Endodermal cell (in vitro differentiated cells): ENCODE data around the gene COL1A2. TPM values are rescaled to one million over a fixed set of nuclear protein-coding genes. Genes with fewer than 3 reads are reported as not detected.

ENCODE experiments used
- DNase-seq: peaks from one replicate; pipeline ENCODE4 v3.0.0-alpha.2; 2017
- H3K27ac ChIP-seq: 2 replicates; pipeline ENCODE4 v1.5.1; 2013; ENCODE audit warnings: mild to moderate bottlenecking, low read depth, low read length, moderate library complexity
- H3K27me3 ChIP-seq: 2 replicates; pipeline ENCODE4 v1.6.1; 2013; ENCODE audit warnings: mild to moderate bottlenecking, low read length, moderate library complexity; ENCODE audit not compliant: insufficient read depth, control insufficient read depth, poor library complexity, severe bottlenecking
- H3K36me3 ChIP-seq: 2 replicates; pipeline ENCODE4 v1.7.0; 2013; ENCODE audit warnings: mild to moderate bottlenecking, low read length, moderate library complexity; ENCODE audit not compliant: control insufficient read depth, insufficient read depth
- H3K4me1 ChIP-seq: one replicate; pipeline ENCODE4 v1.7.0; 2013; ENCODE audit warnings: low read length; ENCODE audit not compliant: control insufficient read depth, insufficient read depth
- H3K4me3 ChIP-seq: 2 replicates; pipeline ENCODE4 v1.5.1; 2013; ENCODE audit warnings: mild to moderate bottlenecking, low read length, moderate library complexity
- H3K9ac ChIP-seq: 2 replicates; pipeline ENCODE4 v1.6.1; 2013; ENCODE audit warnings: mild to moderate bottlenecking, low read length, moderate library complexity; ENCODE audit not compliant: poor library complexity, severe bottlenecking; ENCODE audit errors: extremely low read depth
- H3K9me3 ChIP-seq: 2 replicates; pipeline ENCODE4 v1.6.1; 2013; ENCODE audit warnings: mild to moderate bottlenecking, low read length, moderate library complexity; ENCODE audit not compliant: control insufficient read depth
- H3K27ac Mint-ChIP-seq: 2 replicates; pipeline ENCODE4 v1.8.0; 2020; ENCODE audit warnings: mixed read lengths
- H3K27me3 Mint-ChIP-seq: 2 replicates; pipeline ENCODE4 v1.8.0; 2021; ENCODE audit warnings: mild to moderate bottlenecking, mixed read lengths; ENCODE audit not compliant: insufficient read depth
- H3K36me3 Mint-ChIP-seq: 2 replicates; pipeline ENCODE4 v1.8.0; 2020; ENCODE audit warnings: low read depth, mixed read lengths
- H3K4me1 Mint-ChIP-seq: 2 replicates; pipeline ENCODE4 v1.8.0; 2020; ENCODE audit warnings: mixed read lengths
- H3K4me3 Mint-ChIP-seq: 2 replicates; pipeline ENCODE4 v1.8.0; 2020; ENCODE audit warnings: mild to moderate bottlenecking, moderate library complexity, mixed read lengths
- H3K9me3 Mint-ChIP-seq: 2 replicates; pipeline ENCODE4 v1.8.0; 2020; ENCODE audit warnings: mild to moderate bottlenecking, mixed read lengths
- WGBS, 2 experiments: methylation state at CpG; one replicate each; pipeline versions ENCODE4 v1.1.5 to v1.1.7; 2013; ENCODE audit warnings: missing lambda C conversion rate in 2 of 2, mixed read lengths in 1 of 2; ENCODE audit not compliant: insufficient coverage in 1 of 2, insufficient read length in 1 of 2; 5-methylcytosine and 5-hydroxymethylcytosine counted together
- total RNA-seq, 2 donors: library from RNA; stranded (reverse); fragmentation: NEBNext Ultra II Directional in 1 of 2; extraction: Animal tissue kit (Norgen Biotek cat#: 25700) in 1 of 2; gene quantifications; 2 replicates in 1 of 2; 3 replicates in 1 of 2; pipeline ENCODE4 v1.2.1, GENCODE V29; 2021
- TF ChIP-seq, protein P1 (sequence below): fragments of 200-600 bp; sonication (generic); conservative IDR thresholded peaks from 2 replicates; pipeline ENCODE4 v1.5.0; 2021; ENCODE audit warnings: antibody characterized with exemption, mild to moderate bottlenecking

Gene COL1A2
- total RNA-seq, 2 donors from 2014 or later, result 42.2 to 99.7 TPM

DNA sequence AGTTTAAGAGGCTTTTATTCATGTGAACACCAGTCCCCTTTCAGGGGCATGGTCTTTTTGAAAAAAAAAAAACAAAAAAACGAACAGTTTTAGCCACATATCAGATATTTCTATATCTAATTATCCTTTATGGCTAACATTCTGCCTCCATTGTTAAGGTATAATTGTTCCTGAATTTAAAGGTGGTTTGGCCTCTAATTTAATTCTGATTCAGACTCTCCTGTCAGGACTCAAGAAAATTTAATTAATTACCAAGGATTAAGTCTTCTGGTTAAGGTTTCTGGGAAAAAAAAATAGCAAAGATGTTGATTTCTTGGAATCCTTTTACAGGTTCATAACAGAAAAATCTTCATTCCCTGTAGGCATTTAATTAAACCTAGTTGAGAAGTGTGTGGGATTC is 27.4 kb downstream of the COL1A2 start:
- no peak for DNase-seq
- H3K4me1 Mint-ChIP-seq, result peaks cover 11% of the 10 kb centered on the region
- no peaks in the 10 kb centered on the region for H3K9me3 Mint-ChIP-seq
- 67% methylated on average over 1 of the region's 1 CpG; no CpG with 5 or more reads in 1 of the 2 experiments for WGBS, 2 experiments
- H3K27me3 Mint-ChIP-seq, result peaks cover 5% of the 10 kb centered on the region
- H3K4me1 ChIP-seq, result no peaks in the 10 kb centered on the region
- no peak overlapping the region for H3K9ac ChIP-seq
- H3K4me3 Mint-ChIP-seq, result no peak overlapping the region
- peaks cover 4% of the 10 kb centered on the region for H3K27me3 ChIP-seq
- H3K4me3 ChIP-seq, result no peak overlapping the region
- H3K36me3 Mint-ChIP-seq, result peaks cover 39% of the 10 kb centered on the region
- TF ChIP-seq, protein P1, sequence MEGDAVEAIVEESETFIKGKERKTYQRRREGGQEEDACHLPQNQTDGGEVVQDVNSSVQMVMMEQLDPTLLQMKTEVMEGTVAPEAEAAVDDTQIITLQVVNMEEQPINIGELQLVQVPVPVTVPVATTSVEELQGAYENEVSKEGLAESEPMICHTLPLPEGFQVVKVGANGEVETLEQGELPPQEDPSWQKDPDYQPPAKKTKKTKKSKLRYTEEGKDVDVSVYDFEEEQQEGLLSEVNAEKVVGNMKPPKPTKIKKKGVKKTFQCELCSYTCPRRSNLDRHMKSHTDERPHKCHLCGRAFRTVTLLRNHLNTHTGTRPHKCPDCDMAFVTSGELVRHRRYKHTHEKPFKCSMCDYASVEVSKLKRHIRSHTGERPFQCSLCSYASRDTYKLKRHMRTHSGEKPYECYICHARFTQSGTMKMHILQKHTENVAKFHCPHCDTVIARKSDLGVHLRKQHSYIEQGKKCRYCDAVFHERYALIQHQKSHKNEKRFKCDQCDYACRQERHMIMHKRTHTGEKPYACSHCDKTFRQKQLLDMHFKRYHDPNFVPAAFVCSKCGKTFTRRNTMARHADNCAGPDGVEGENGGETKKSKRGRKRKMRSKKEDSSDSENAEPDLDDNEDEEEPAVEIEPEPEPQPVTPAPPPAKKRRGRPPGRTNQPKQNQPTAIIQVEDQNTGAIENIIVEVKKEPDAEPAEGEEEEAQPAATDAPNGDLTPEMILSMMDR, result no peak
- H3K27ac ChIP-seq, result no peak overlapping the region
- no peaks in the 10 kb centered on the region for H3K9me3 ChIP-seq
- no peaks in the 10 kb centered on the region for H3K36me3 ChIP-seq
- no peak overlapping the region for H3K27ac Mint-ChIP-seq

DNA sequence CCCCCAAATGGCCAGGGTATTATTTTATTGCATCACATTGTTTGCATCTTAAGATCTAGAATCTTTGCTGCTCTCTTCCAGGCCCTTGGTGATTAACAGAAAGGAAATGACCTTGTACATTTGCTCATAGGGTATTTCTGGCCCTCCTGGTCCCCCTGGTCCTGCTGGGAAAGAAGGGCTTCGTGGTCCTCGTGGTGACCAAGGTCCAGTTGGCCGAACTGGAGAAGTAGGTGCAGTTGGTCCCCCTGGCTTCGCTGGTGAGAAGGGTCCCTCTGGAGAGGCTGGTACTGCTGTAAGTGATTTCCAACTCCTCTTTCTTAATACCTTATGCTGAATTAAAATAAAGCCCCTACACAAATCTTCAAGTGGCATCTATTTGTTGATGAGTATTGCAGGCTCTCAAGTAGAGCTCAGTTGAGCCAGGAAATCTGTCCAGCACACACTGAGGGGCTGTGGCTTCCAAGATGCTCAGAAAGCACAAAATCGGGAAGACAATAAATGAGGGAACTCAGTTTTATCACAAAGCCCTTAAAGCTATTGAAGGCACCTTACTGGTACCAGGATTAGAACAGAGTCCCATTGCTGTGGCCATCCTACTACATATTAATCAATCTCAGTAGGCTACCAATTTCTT is 28.2 kb downstream of the COL1A2 start:
- Mint-ChIP-seq H3K4me3 (no peak overlapping the region), H3K36me3 (peaks cover 43% of the 10 kb centered on the region), H3K27me3 (peaks cover 5% of the 10 kb centered on the region), H3K4me1 (peaks cover 11% of the 10 kb centered on the region), H3K27ac (no peak overlapping the region), H3K9me3 (no peaks in the 10 kb centered on the region)
- Histone ChIP-seq H3K36me3 (no peaks in the 10 kb centered on the region), H3K9ac (no peak overlapping the region), H3K4me3 (no peak overlapping the region), H3K4me1 (no peaks in the 10 kb centered on the region), H3K27me3 (no peaks in the 10 kb centered on the region), H3K9me3 (no peaks in the 10 kb centered on the region), H3K27ac (no peak overlapping the region)
- 92 to 100% methylated on average over 3 to 5 of the region's 5 CpGs for WGBS, 2 experiments
- no peak for DNase-seq
- TF ChIP-seq, protein P1, result no peak

DNA sequence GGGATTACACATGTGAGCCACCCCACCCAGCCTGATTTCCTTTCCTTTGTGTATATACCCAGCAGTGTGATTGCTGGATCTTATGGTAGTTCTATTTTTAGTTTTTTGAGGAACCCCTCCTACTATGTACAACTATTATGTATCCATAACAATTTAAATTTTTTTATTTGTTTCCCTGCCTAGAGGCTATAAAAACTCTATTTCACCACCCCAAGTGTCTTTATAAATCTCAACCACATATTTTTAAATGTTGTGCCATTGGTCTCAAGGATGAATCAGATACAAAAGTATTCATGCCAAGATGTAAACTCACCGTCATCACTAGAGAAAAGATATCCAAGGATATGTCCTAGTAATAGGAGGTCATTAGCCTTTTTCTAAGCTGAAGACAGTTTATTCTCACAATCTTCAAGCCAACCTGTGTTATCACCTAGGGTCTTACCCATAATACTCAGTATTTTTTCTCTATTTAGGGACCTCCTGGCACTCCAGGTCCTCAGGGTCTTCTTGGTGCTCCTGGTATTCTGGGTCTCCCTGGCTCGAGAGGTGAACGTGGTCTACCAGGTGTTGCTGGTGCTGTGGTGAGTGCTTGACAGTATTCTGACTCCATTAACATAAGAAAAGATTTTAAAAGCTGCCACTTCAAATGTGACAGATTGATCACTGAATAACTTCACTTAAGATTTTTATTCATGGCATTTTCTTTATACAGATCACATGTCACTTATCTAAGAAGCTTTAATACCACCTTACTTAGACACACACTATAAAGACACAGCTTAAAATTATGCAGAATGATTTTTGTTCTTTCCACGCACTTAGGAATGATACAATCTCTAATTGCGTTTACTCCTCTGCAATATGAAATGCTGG is 29.4 kb downstream of the COL1A2 start:
- Histone ChIP-seq H3K27ac (no peak overlapping the region), H3K9ac (no peak overlapping the region), H3K4me1 (no peaks in the 10 kb centered on the region), H3K36me3 (no peaks in the 10 kb centered on the region), H3K27me3 (no peaks in the 10 kb centered on the region), H3K9me3 (no peaks in the 10 kb centered on the region), H3K4me3 (no peak overlapping the region)
- peaks cover 5% of the 10 kb centered on the region for H3K27me3 Mint-ChIP-seq
- TF ChIP-seq, protein P1, result no peak
- DNase-seq, result no peak
- 94 to 100% methylated on average over 1 to 5 of the region's 5 CpGs for WGBS, 2 experiments
- peaks cover 46% of the 10 kb centered on the region for H3K36me3 Mint-ChIP-seq
- H3K4me1 Mint-ChIP-seq, result peaks cover 7% of the 10 kb centered on the region
- no peak overlapping the region for H3K27ac Mint-ChIP-seq
- H3K9me3 Mint-ChIP-seq, result no peaks in the 10 kb centered on the region
- H3K4me3 Mint-ChIP-seq, result no peak overlapping the region
